ENCODE data around the gene RASA1.
"Not testable (repeated sequence)": the region's sequence is repeated elsewhere in the genome, so short reads cannot be mapped to it uniquely, and the experiment has no call there.

RASA1 gene

GRCh38 chr5:87267574-87268125 is at the start of gene RASA1:
TSS of gene RASA1 (plus strand) at chr5:87267883. CDS start at chr5:87268452, 569 bp downstream.
- DNase-seq = peak; percentile 95

- DNase-seq = no peak
Measured at GRCh38 chr5:87229780-87230179, 37.9 kb upstream of the RASA1 start.

GRCh38 chr5:87231037-87231808 is 36.5 kb upstream of the RASA1 start:
- no peak for DNase-seq

GRCh38 chr5:87233143-87233542 is 34.5 kb upstream of the RASA1 start:
- DNase-seq = no peak

- no peak for DNase-seq
Measured at GRCh38 chr5:87241555-87241954, 26.1 kb upstream of the RASA1 start.

- DNase-seq = no peak
Measured at GRCh38 chr5:87242242-87242641, 25.4 kb upstream of the RASA1 start.

- no peak for DNase-seq
Measured at GRCh38 chr5:87243161-87243844, 24.4 kb upstream of the RASA1 start.

GRCh38 chr5:87245451-87245850 is 22.2 kb upstream of the RASA1 start:
- DNase-seq = no peak

- DNase-seq = no peak
Measured at GRCh38 chr5:87246061-87246460, 21.6 kb upstream of the RASA1 start.

- DNase-seq = no peak
Measured at GRCh38 chr5:87252283-87252605, 15.4 kb upstream of the RASA1 start.

- DNase-seq = no peak
Measured at GRCh38 chr5:87254035-87254434, 13.6 kb upstream of the RASA1 start.

GRCh38 chr5:87258507-87258906 is 9.2 kb upstream of the RASA1 start:
- no peak for DNase-seq

GRCh38 chr5:87260604-87261192 is 7.0 kb upstream of the RASA1 start:
- no peak for DNase-seq

GRCh38 chr5:87263498-87263897 is 4.2 kb upstream of the RASA1 start:
- DNase-seq = no peak

- DNase-seq = no peak
Measured at GRCh38 chr5:87266914-87267573, 639 bp upstream of the RASA1 start.

- DNase-seq = peak; percentile 91
Measured at GRCh38 chr5:87268126-87268969, 665 bp downstream of the RASA1 start.

- DNase-seq = no peak
Measured at GRCh38 chr5:87268970-87269377, 1.3 kb downstream of the RASA1 start.

GRCh38 chr5:87270888-87271287 is 3.2 kb downstream of the RASA1 start:
- not testable (repeated sequence) for DNase-seq

- DNase-seq = no peak
Measured at GRCh38 chr5:87276655-87277054, 9.0 kb downstream of the RASA1 start.

- no peak for DNase-seq
Measured at GRCh38 chr5:87277279-87277835, 9.7 kb downstream of the RASA1 start.

- DNase-seq = no peak
Measured at GRCh38 chr5:87278590-87279100, 11.0 kb downstream of the RASA1 start.

- no peak for DNase-seq
Measured at GRCh38 chr5:87282269-87282668, 14.6 kb downstream of the RASA1 start.

All from activated CD8-positive, alpha-beta memory T cell treated with anti-CD3 and anti-CD28 coated beads for 24 hours (primary cell).